GM12891 (cell line): ENCODE results near the gene KHDRBS1.

Experiments used
- POLR2A ChIP-seq: IDR thresholded peaks from 2 replicates; pipeline ENCODE4 v1.6.1; 2011; ENCODE audit warnings: low read depth, low read length, control low read depth
- POLR2AphosphoS5 ChIP-seq: IDR thresholded peaks from 2 replicates; pipeline ENCODE4 v1.6.1; 2011; ENCODE audit warnings: low read depth, low read length, control low read depth
- POU2F2 ChIP-seq: IDR thresholded peaks from 2 replicates; pipeline ENCODE4 v1.6.1; 2011; ENCODE audit warnings: low read depth, mild to moderate bottlenecking, control low read depth, low read length, moderate library complexity
- SPI1 ChIP-seq: IDR thresholded peaks from 2 replicates; pipeline ENCODE4 v1.6.1; 2011; ENCODE audit warnings: low read depth, low read length, control low read depth
- TAF1 ChIP-seq: IDR thresholded peaks from 2 replicates; pipeline ENCODE4 v1.6.1; 2011; ENCODE audit warnings: low read depth, low read length, control low read depth

DNA sequence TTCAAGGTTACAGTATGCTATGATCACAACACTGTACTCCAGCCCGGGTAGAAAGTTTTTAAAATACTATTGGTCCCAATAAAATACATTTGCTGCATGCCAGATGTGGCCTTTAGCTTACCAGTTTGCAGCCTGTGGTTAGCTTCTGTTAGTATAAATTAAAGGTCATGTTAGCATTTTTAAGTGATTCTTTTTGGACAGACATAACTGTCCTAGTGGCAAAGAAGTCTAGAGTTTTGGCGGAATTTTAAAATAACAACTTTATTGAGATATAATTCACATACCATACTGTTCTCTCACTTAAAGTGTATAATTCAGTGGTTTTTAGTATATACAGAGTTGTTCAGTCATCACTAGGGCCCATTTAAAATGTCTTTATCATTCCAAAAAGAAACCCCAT, 34.8 kb downstream of the KHDRBS1 start:
- no peak for TF ChIP-seq POLR2AphosphoS5
- no peak for TF ChIP-seq POLR2A
- no peak for TF ChIP-seq SPI1
- no peak for TF ChIP-seq TAF1
- TF ChIP-seq POU2F2, result no peak
